IMR-90 (cell line): Measurements from ENCODE around the gene ATRN. TPM values are rescaled to one million over a fixed set of nuclear protein-coding genes. Genes with fewer than 3 reads are reported as not detected.

ENCODE experiments used
- ATAC-seq: fragments of 200-7000 bp; cut with Tn5 transposase; 2 replicates; pipeline ENCODE4 v1.9.1; 2020; ENCODE audit warnings: low read depth, mild to moderate bottlenecking, moderate library complexity
- BruUV-seq: library from RNA; stranded (reverse); fragments of 400-500 nt; replicated peaks from 2 replicates; lab custom pipeline; 2021; lab: Mats Ljungman, UMichigan
- CTCF ChIA-PET: fragments of 300-600 bp; formaldehyde crosslinking; extraction: SDS; loops from one replicate; lab custom pipeline; 2021; ENCODE audit warnings: antibody characterized with exemption; lab: Yijun Ruan, JAX
- POLR2A ChIA-PET: fragments of 300-600 bp; sonication (Branson Sonifier 250); formaldehyde crosslinking; loops from one replicate; lab custom pipeline; 2022; ENCODE audit warnings: antibody characterized with exemption; ENCODE audit not compliant: unreplicated experiment; lab: Charles Lee
- DNase-seq: peaks from one replicate; pipeline ENCODE4 v3.0.0; 2013
- H2AFZ ChIP-seq: replicated peaks from 2 replicates; pipeline ENCODE3; 2013; ENCODE audit warnings: low read length, mild to moderate bottlenecking; ENCODE audit not compliant: poor library complexity
- H2AK5ac ChIP-seq: 2 replicates; pipeline ENCODE4 v1.6.1; 2013; ENCODE audit warnings: low read depth, low read length, inconsistent platforms
- H2AK9ac ChIP-seq: replicated peaks from 2 replicates; pipeline ENCODE3; 2013; ENCODE audit warnings: mild to moderate bottlenecking, low read depth, low read length, moderate library complexity; ENCODE audit not compliant: poor library complexity
- H2BK120ac ChIP-seq: 2 replicates; pipeline ENCODE4 v1.6.1; 2013; ENCODE audit warnings: low read depth, low read length, inconsistent platforms
- H2BK15ac ChIP-seq: 3 replicates; pipeline ENCODE4 v1.6.1; 2013; ENCODE audit warnings: low read depth, low read length, inconsistent platforms
- H2BK20ac ChIP-seq: 2 replicates; pipeline ENCODE4 v1.6.1; 2013; ENCODE audit warnings: low read depth, mild to moderate bottlenecking, inconsistent platforms, low read length, moderate library complexity
- H2BK5ac ChIP-seq: 2 replicates; pipeline ENCODE4 v1.6.1; 2013; ENCODE audit warnings: mild to moderate bottlenecking, low read depth, low read length, inconsistent platforms; ENCODE audit not compliant: poor library complexity, severe bottlenecking
- H3K14ac ChIP-seq: replicated peaks from 2 replicates; pipeline ENCODE4 v1.6.1; 2013; ENCODE audit warnings: low read depth, low read length, inconsistent platforms
- H3K18ac ChIP-seq: 2 replicates; pipeline ENCODE4 v1.6.1; 2013; ENCODE audit warnings: low read depth, low read length, control low read depth
- H3K23ac ChIP-seq: 2 replicates; pipeline ENCODE4 v1.6.1; 2013; ENCODE audit warnings: low read depth, low read length, inconsistent platforms
- H3K27ac ChIP-seq: 2 replicates; pipeline ENCODE4 v1.5.1; 2013; ENCODE audit warnings: mild to moderate bottlenecking, control low read depth, low read length; ENCODE audit not compliant: insufficient read depth
- H3K27me3 ChIP-seq: 2 replicates; pipeline ENCODE4 v1.6.1; 2013; ENCODE audit warnings: low read length; ENCODE audit not compliant: control insufficient read depth, insufficient read depth
- H3K36me3 ChIP-seq: 2 replicates; pipeline ENCODE4 v1.6.1; 2013; ENCODE audit warnings: low read length, mixed read lengths; ENCODE audit not compliant: control insufficient read depth, insufficient read depth
- H3K4ac ChIP-seq: 2 replicates; pipeline ENCODE4 v1.6.1; 2013; ENCODE audit warnings: low read depth, low read length, inconsistent platforms
- H3K4me1 ChIP-seq: 2 replicates; pipeline ENCODE4 v1.6.1; 2013; ENCODE audit warnings: low read length, mixed read lengths; ENCODE audit not compliant: control insufficient read depth, insufficient read depth
- H3K4me2 ChIP-seq: 2 replicates; pipeline ENCODE4 v1.6.1; 2013; ENCODE audit warnings: low read depth, mild to moderate bottlenecking, control low read depth, low read length, moderate library complexity
- H3K4me3 ChIP-seq: 2 replicates; pipeline ENCODE4 v1.5.1; 2013; ENCODE audit warnings: low read depth, mild to moderate bottlenecking, control low read depth, low read length, moderate library complexity; ENCODE audit not compliant: insufficient read depth
- H3K56ac ChIP-seq: 2 replicates; pipeline ENCODE4 v1.6.1; 2013; ENCODE audit warnings: low read length, inconsistent platforms; ENCODE audit not compliant: insufficient read depth; ENCODE audit errors: extremely low read depth
- H3K79me1 ChIP-seq, 2 experiments: 2 replicates each; pipeline ENCODE4 v1.6.1; 2013; ENCODE audit warnings: low read length in 2 of 2, inconsistent platforms in 1 of 2, low read depth in 1 of 2
- H3K9ac ChIP-seq: 2 replicates; pipeline ENCODE4 v1.6.1; 2013; ENCODE audit warnings: low read depth, low read length, control low read depth
- H3K9me1 ChIP-seq: 2 replicates; pipeline ENCODE4 v1.6.1; 2013; ENCODE audit warnings: low read length, inconsistent platforms; ENCODE audit not compliant: insufficient read depth
- H3K9me3 ChIP-seq: 2 replicates; pipeline ENCODE4 v1.6.1; 2013; ENCODE audit warnings: low read length; ENCODE audit not compliant: control insufficient read depth, insufficient read depth
- H4K20me1 ChIP-seq: 2 replicates; pipeline ENCODE4 v1.6.1; 2013; ENCODE audit warnings: low read length, inconsistent platforms; ENCODE audit not compliant: insufficient read depth
- H4K5ac ChIP-seq: 2 replicates; pipeline ENCODE4 v1.6.1; 2013; ENCODE audit warnings: mild to moderate bottlenecking, low read depth, low read length, control low read depth
- H4K8ac ChIP-seq, 2 experiments: 2 replicates each; pipeline ENCODE4 v1.6.1; 2013; ENCODE audit warnings: low read depth in 2 of 2, low read length in 2 of 2, control low read depth in 1 of 2, inconsistent platforms in 1 of 2
- H4K91ac ChIP-seq: 2 replicates; pipeline ENCODE4 v1.6.1; 2013; ENCODE audit warnings: low read depth, low read length, inconsistent platforms; ENCODE audit not compliant: insufficient read depth
- CEBPB ChIP-seq: IDR thresholded peaks from 2 replicates; pipeline ENCODE4 v1.6.1; 2012; ENCODE audit warnings: low read depth, low read length, improper control_type of control experiment
- FOS ChIP-seq: fragments of 150-350 bp; IDR thresholded peaks from 2 replicates; pipeline ENCODE4 v1.6.1; 2016; ENCODE audit warnings: low read depth, low read length
- MAFK ChIP-seq: IDR thresholded peaks from 2 replicates; pipeline ENCODE4 v1.6.1; 2012; ENCODE audit warnings: low read depth, low read length, improper control_type of control experiment
- MAZ ChIP-seq: IDR thresholded peaks from 2 replicates; pipeline ENCODE4 v1.6.1; 2012; ENCODE audit warnings: low read depth, mild to moderate bottlenecking, low read length, improper control_type of control experiment, moderate library complexity, borderline replicate concordance
- NFE2L2 ChIP-seq: fragments of 150-350 bp; IDR thresholded peaks from 2 replicates; pipeline ENCODE4 v1.6.1; 2016; ENCODE audit warnings: low read depth, mild to moderate bottlenecking, low read length
- RAD21 ChIP-seq: IDR thresholded peaks from 2 replicates; pipeline ENCODE4 v1.6.1; 2012; ENCODE audit warnings: low read length, improper control_type of control experiment
- RCOR1 ChIP-seq: IDR thresholded peaks from 2 replicates; pipeline ENCODE4 v1.6.1; 2012; ENCODE audit warnings: mild to moderate bottlenecking, low read length, improper control_type of control experiment; ENCODE audit not compliant: insufficient replicate concordance
- RFX5 ChIP-seq: IDR thresholded peaks from 2 replicates; pipeline ENCODE4 v1.8.0; 2012; ENCODE audit warnings: low read depth, mild to moderate bottlenecking, low read length, moderate library complexity
- SMC3 ChIP-seq: fragments of 150-350 bp; IDR thresholded peaks from 2 replicates; pipeline ENCODE4 v1.6.1; 2016; ENCODE audit warnings: low read depth, mild to moderate bottlenecking, antibody characterized with exemption, low read length, moderate library complexity
- WGBS, 2 experiments: methylation state at CpG; one replicate each; pipeline versions ENCODE4 v1.1.5 to v1.1.7; 2013; ENCODE audit warnings: missing lambda C conversion rate in 2 of 2; ENCODE audit not compliant: insufficient read length in 1 of 2; ENCODE audit errors: extremely low coverage in 2 of 2; 5-methylcytosine and 5-hydroxymethylcytosine counted together
- dilution Hi-C: fragments of 300-500 bp; cut with HindIII; formaldehyde crosslinking; loops from one replicate; pipeline ENCODE4 v1.14.3; 2018; ENCODE audit warnings: low sequenced_read_pairs; ENCODE audit not compliant: unreplicated experiment
- in situ Hi-C: fragments of 300-500 bp; cut with MboI; formaldehyde crosslinking; loops from 3 replicates; pipeline ENCODE4 v1.14.3; 2019; ENCODE audit warnings: low sequenced_read_pairs, inconsistent platforms, mixed read lengths
- intact Hi-C: fragments of 100-400 bp; cut with micrococcal nuclease; formaldehyde crosslinking; loops from 2 replicates; pipeline ENCODE4 v1.10.0; 2022
- polyA plus RNA-seq, 3 experiments: library from polyadenylated mRNA; depleted of rRNA; stranded (reverse); fragments of >200 nt; gene quantifications; 2 replicates each; pipeline ENCODE4 v1.2.3, GENCODE V29; 2012; ENCODE audit warnings: low replicate concordance in 1 of 3
- total RNA-seq: library from RNA; depleted of rRNA; stranded (reverse); fragments of >200 nt; gene quantifications from 2 replicates; pipeline ENCODE4 v1.2.3, GENCODE V29; 2012
- TF ChIP-seq, protein P1 (sequence below): fragments of 150-350 bp; IDR thresholded peaks from 2 replicates; pipeline ENCODE4 v1.6.1; 2017; ENCODE audit warnings: mild to moderate bottlenecking, antibody characterized with exemption, low read length, low read depth

ATRN gene
- total and polyA plus RNA-seq, 2 of the 4 experiments (the other 2 are of a cell fraction) = 32.3 to 46.2 TPM

DNA sequence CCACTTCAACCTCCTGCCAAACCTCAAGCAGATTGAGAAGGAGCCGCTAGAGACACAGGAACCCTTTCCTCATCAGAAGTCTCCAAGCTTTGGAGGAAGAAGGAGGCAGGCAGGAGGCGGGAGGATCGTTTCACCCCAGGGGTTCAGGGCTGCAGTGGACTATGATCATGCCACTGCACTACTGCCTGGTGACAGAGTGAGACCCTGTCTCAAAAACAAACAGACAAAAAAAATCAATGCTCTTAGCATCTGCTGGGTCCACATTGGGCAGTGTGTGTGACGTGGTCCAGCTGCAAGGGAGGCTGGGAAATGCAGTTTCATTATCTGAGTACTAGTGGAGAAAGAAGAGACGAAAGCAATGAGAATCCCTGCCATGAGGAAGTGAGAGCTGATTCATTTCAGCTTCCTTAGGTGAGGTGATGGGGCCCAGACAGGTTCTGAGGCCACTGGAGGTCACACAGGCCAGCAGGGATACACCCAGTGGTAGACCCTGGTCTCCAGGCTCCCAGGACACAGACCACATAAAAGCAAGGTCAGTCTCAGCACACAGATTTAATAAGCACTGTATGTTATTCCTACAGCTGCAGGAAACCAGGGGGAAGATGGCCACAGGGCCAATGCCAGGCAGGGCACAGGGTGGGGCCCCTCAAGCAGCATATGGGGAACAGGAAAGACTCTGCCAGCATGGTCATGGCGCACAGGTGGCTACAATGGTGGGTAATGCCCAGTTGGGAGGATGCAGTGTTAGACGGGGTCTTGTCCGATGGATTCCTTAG, 188.1 kb downstream of the ATRN start (continued):
- no peak for TF ChIP-seq MAZ

DNA sequence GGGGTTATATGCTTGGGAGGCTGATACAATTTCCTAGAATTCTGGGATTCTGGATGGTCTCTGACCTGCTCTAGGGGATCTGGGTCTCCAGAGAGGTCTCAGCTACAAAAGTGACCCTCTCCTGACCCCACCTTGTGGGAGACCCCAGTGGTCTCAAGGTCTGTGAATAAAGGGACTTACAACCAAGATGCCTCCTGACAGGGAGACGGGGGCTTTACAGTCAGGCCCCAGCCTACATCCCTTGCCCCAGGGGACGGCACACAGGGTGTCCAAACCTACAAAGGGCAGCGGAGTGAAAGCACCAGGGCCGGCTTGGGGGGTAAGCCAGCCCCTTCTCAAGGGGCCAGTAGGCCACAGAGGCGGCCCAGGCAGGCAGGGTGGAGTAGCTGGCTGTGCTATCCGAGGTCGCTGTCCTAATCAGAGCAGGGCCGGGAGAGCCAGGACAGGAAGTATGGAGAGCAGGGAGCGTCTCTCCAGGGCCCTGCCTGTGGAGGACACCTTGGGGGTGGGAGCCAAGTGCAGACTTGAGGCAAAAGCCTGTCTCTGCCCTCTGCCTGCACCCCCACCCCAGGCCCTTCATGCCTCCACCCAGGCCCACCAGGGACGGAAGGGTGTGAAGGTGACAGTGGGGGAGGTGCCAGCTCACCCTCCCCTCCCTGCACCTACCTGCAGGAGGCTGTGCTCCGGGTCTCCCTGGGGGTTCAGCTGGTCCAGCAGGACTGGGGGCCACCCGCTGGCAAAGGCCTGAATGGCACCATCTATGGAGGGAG, 188.9 kb downstream of the ATRN start:
- no peak for DNase-seq
- no peak overlapping the region for H3K14ac ChIP-seq
- no peak overlapping the region for H3K4ac ChIP-seq
- no peaks in the 10 kb centered on the region for H3K79me1 ChIP-seq
- 0 out of 2 replicates have a peak, but pooled peaks cover 3% of the 10 kb centered on the region for H4K20me1 ChIP-seq
- WGBS, 2 experiments = no CpG with 5 or more reads among the region's 12 CpGs
- no peak overlapping the region for H2AFZ ChIP-seq
- no peak overlapping the region for H3K18ac ChIP-seq
- H2AK5ac ChIP-seq = no peak overlapping the region
- no peaks in the 10 kb centered on the region for H3K4me1 ChIP-seq
- peaks cover 63% of the 10 kb centered on the region for H3K27me3 ChIP-seq
- POLR2A ChIA-PET = no interaction called here
- H2BK5ac ChIP-seq = no peak overlapping the region
- H2BK20ac ChIP-seq = no peak overlapping the region
- H3K9me3 ChIP-seq = peaks cover 5% of the 10 kb centered on the region; the same call in 1 of the 2 replicates
- H4K8ac ChIP-seq = no peak overlapping the region
- in situ Hi-C loops = no loop called here
- H2AK9ac ChIP-seq = no peak overlapping the region
- H3K9me1 ChIP-seq = no peaks in the 10 kb centered on the region
- no peak overlapping the region for H4K5ac ChIP-seq
- H4K91ac ChIP-seq = no peak overlapping the region
- no peak overlapping the region for H3K9ac ChIP-seq
- no peak overlapping the region for H3K56ac ChIP-seq
- no peaks in the 10 kb centered on the region for H3K36me3 ChIP-seq
- no TSS peak for BruUV-seq
- intact Hi-C loops = no loop called here
- H3K4me2 ChIP-seq = no peak overlapping the region
- H3K23ac ChIP-seq = no peak overlapping the region
- dilution Hi-C loops = no loop called here
- no peak for ATAC-seq
- no peak overlapping the region for H2BK15ac ChIP-seq
- CTCF ChIA-PET = no interaction called here
- no peak overlapping the region for H3K4me3 ChIP-seq
- H2BK120ac ChIP-seq = no peak overlapping the region
- H3K27ac ChIP-seq = no peak overlapping the region
- TF ChIP-seq MAFK (no peak), RFX5 (no peak), CEBPB (no peak), RAD21 (no peak), RCOR1 (no peak), NFE2L2 (no peak), FOS (no peak), SMC3 (no peak)
- TF ChIP-seq, protein P1, sequence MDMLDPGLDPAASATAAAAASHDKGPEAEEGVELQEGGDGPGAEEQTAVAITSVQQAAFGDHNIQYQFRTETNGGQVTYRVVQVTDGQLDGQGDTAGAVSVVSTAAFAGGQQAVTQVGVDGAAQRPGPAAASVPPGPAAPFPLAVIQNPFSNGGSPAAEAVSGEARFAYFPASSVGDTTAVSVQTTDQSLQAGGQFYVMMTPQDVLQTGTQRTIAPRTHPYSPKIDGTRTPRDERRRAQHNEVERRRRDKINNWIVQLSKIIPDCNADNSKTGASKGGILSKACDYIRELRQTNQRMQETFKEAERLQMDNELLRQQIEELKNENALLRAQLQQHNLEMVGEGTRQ = no peak
